IMR-90 (cell line): ENCODE data around the gene DCAF15. TPM values are rescaled to one million over a fixed set of nuclear protein-coding genes. Genes with fewer than 3 reads are reported as not detected.

Source experiments
- ATAC-seq: fragments of 200-7000 bp; cut with Tn5 transposase; 2 replicates; pipeline ENCODE4 v1.9.1; 2020; ENCODE audit warnings: low read depth, mild to moderate bottlenecking, moderate library complexity
- BruUV-seq: library from RNA; stranded (reverse); fragments of 400-500 nt; replicated peaks from 2 replicates; lab custom pipeline; 2021; lab: Mats Ljungman, UMichigan
- CTCF ChIA-PET: fragments of 300-600 bp; formaldehyde crosslinking; extraction: SDS; loops from one replicate; lab custom pipeline; 2021; ENCODE audit warnings: antibody characterized with exemption; lab: Yijun Ruan, JAX
- POLR2A ChIA-PET: fragments of 300-600 bp; sonication (Branson Sonifier 250); formaldehyde crosslinking; loops from one replicate; lab custom pipeline; 2022; ENCODE audit warnings: antibody characterized with exemption; ENCODE audit not compliant: unreplicated experiment; lab: Charles Lee
- DNase-seq: peaks from one replicate; pipeline ENCODE4 v3.0.0; 2013
- H2AFZ ChIP-seq: replicated peaks from 2 replicates; pipeline ENCODE3; 2013; ENCODE audit warnings: low read length, mild to moderate bottlenecking; ENCODE audit not compliant: poor library complexity
- H2AK5ac ChIP-seq: 2 replicates; pipeline ENCODE4 v1.6.1; 2013; ENCODE audit warnings: low read depth, low read length, inconsistent platforms
- H2AK9ac ChIP-seq: replicated peaks from 2 replicates; pipeline ENCODE3; 2013; ENCODE audit warnings: mild to moderate bottlenecking, low read depth, low read length, moderate library complexity; ENCODE audit not compliant: poor library complexity
- H2BK120ac ChIP-seq: 2 replicates; pipeline ENCODE4 v1.6.1; 2013; ENCODE audit warnings: low read depth, low read length, inconsistent platforms
- H2BK15ac ChIP-seq: 3 replicates; pipeline ENCODE4 v1.6.1; 2013; ENCODE audit warnings: low read depth, low read length, inconsistent platforms
- H2BK20ac ChIP-seq: 2 replicates; pipeline ENCODE4 v1.6.1; 2013; ENCODE audit warnings: low read depth, mild to moderate bottlenecking, inconsistent platforms, low read length, moderate library complexity
- H2BK5ac ChIP-seq: 2 replicates; pipeline ENCODE4 v1.6.1; 2013; ENCODE audit warnings: mild to moderate bottlenecking, low read depth, low read length, inconsistent platforms; ENCODE audit not compliant: poor library complexity, severe bottlenecking
- H3K14ac ChIP-seq: replicated peaks from 2 replicates; pipeline ENCODE4 v1.6.1; 2013; ENCODE audit warnings: low read depth, low read length, inconsistent platforms
- H3K18ac ChIP-seq: 2 replicates; pipeline ENCODE4 v1.6.1; 2013; ENCODE audit warnings: low read depth, low read length, control low read depth
- H3K23ac ChIP-seq: 2 replicates; pipeline ENCODE4 v1.6.1; 2013; ENCODE audit warnings: low read depth, low read length, inconsistent platforms
- H3K27ac ChIP-seq: 2 replicates; pipeline ENCODE4 v1.5.1; 2013; ENCODE audit warnings: mild to moderate bottlenecking, control low read depth, low read length; ENCODE audit not compliant: insufficient read depth
- H3K27me3 ChIP-seq: 2 replicates; pipeline ENCODE4 v1.6.1; 2013; ENCODE audit warnings: low read length; ENCODE audit not compliant: control insufficient read depth, insufficient read depth
- H3K36me3 ChIP-seq: 2 replicates; pipeline ENCODE4 v1.6.1; 2013; ENCODE audit warnings: low read length, mixed read lengths; ENCODE audit not compliant: control insufficient read depth, insufficient read depth
- H3K4ac ChIP-seq: 2 replicates; pipeline ENCODE4 v1.6.1; 2013; ENCODE audit warnings: low read depth, low read length, inconsistent platforms
- H3K4me1 ChIP-seq: 2 replicates; pipeline ENCODE4 v1.6.1; 2013; ENCODE audit warnings: low read length, mixed read lengths; ENCODE audit not compliant: control insufficient read depth, insufficient read depth
- H3K4me2 ChIP-seq: 2 replicates; pipeline ENCODE4 v1.6.1; 2013; ENCODE audit warnings: low read depth, mild to moderate bottlenecking, control low read depth, low read length, moderate library complexity
- H3K4me3 ChIP-seq: 2 replicates; pipeline ENCODE4 v1.5.1; 2013; ENCODE audit warnings: low read depth, mild to moderate bottlenecking, control low read depth, low read length, moderate library complexity; ENCODE audit not compliant: insufficient read depth
- H3K56ac ChIP-seq: 2 replicates; pipeline ENCODE4 v1.6.1; 2013; ENCODE audit warnings: low read length, inconsistent platforms; ENCODE audit not compliant: insufficient read depth; ENCODE audit errors: extremely low read depth
- H3K79me1 ChIP-seq, 2 experiments: 2 replicates each; pipeline ENCODE4 v1.6.1; 2013; ENCODE audit warnings: low read length in 2 of 2, inconsistent platforms in 1 of 2, low read depth in 1 of 2
- H3K9ac ChIP-seq: 2 replicates; pipeline ENCODE4 v1.6.1; 2013; ENCODE audit warnings: low read depth, low read length, control low read depth
- H3K9me1 ChIP-seq: 2 replicates; pipeline ENCODE4 v1.6.1; 2013; ENCODE audit warnings: low read length, inconsistent platforms; ENCODE audit not compliant: insufficient read depth
- H3K9me3 ChIP-seq: 2 replicates; pipeline ENCODE4 v1.6.1; 2013; ENCODE audit warnings: low read length; ENCODE audit not compliant: control insufficient read depth, insufficient read depth
- H4K20me1 ChIP-seq: 2 replicates; pipeline ENCODE4 v1.6.1; 2013; ENCODE audit warnings: low read length, inconsistent platforms; ENCODE audit not compliant: insufficient read depth
- H4K5ac ChIP-seq: 2 replicates; pipeline ENCODE4 v1.6.1; 2013; ENCODE audit warnings: mild to moderate bottlenecking, low read depth, low read length, control low read depth
- H4K8ac ChIP-seq, 2 experiments: 2 replicates each; pipeline ENCODE4 v1.6.1; 2013; ENCODE audit warnings: low read depth in 2 of 2, low read length in 2 of 2, control low read depth in 1 of 2, inconsistent platforms in 1 of 2
- H4K91ac ChIP-seq: 2 replicates; pipeline ENCODE4 v1.6.1; 2013; ENCODE audit warnings: low read depth, low read length, inconsistent platforms; ENCODE audit not compliant: insufficient read depth
- CEBPB ChIP-seq: IDR thresholded peaks from 2 replicates; pipeline ENCODE4 v1.6.1; 2012; ENCODE audit warnings: low read depth, low read length, improper control_type of control experiment
- CHD1 ChIP-seq: IDR thresholded peaks from 2 replicates; pipeline ENCODE4 v1.6.1; 2012; ENCODE audit warnings: low read depth, low read length, improper control_type of control experiment
- MAFK ChIP-seq: IDR thresholded peaks from 2 replicates; pipeline ENCODE4 v1.6.1; 2012; ENCODE audit warnings: low read depth, low read length, improper control_type of control experiment
- MXI1 ChIP-seq: IDR thresholded peaks from 2 replicates; pipeline ENCODE4 v1.6.1; 2012; ENCODE audit warnings: low read depth, mild to moderate bottlenecking, low read length, moderate library complexity, borderline replicate concordance
- POLR2A ChIP-seq: IDR thresholded peaks from 2 replicates; pipeline ENCODE4 v1.6.1; 2012; ENCODE audit warnings: mild to moderate bottlenecking, low read depth, low read length
- RAD21 ChIP-seq: IDR thresholded peaks from 2 replicates; pipeline ENCODE4 v1.6.1; 2012; ENCODE audit warnings: low read length, improper control_type of control experiment
- RCOR1 ChIP-seq: IDR thresholded peaks from 2 replicates; pipeline ENCODE4 v1.6.1; 2012; ENCODE audit warnings: mild to moderate bottlenecking, low read length, improper control_type of control experiment; ENCODE audit not compliant: insufficient replicate concordance
- RFX5 ChIP-seq: IDR thresholded peaks from 2 replicates; pipeline ENCODE4 v1.8.0; 2012; ENCODE audit warnings: low read depth, mild to moderate bottlenecking, low read length, moderate library complexity
- WGBS, 2 experiments: methylation state at CpG; one replicate each; pipeline versions ENCODE4 v1.1.5 to v1.1.7; 2013; ENCODE audit warnings: missing lambda C conversion rate in 2 of 2; ENCODE audit not compliant: insufficient read length in 1 of 2; ENCODE audit errors: extremely low coverage in 2 of 2; 5-methylcytosine and 5-hydroxymethylcytosine counted together
- dilution Hi-C: fragments of 300-500 bp; cut with HindIII; formaldehyde crosslinking; loops from one replicate; pipeline ENCODE4 v1.14.3; 2018; ENCODE audit warnings: low sequenced_read_pairs; ENCODE audit not compliant: unreplicated experiment
- in situ Hi-C: fragments of 300-500 bp; cut with MboI; formaldehyde crosslinking; loops from 3 replicates; pipeline ENCODE4 v1.14.3; 2019; ENCODE audit warnings: low sequenced_read_pairs, inconsistent platforms, mixed read lengths
- intact Hi-C: fragments of 100-400 bp; cut with micrococcal nuclease; formaldehyde crosslinking; loops from 2 replicates; pipeline ENCODE4 v1.10.0; 2022
- polyA plus RNA-seq, 3 experiments: library from polyadenylated mRNA; depleted of rRNA; stranded (reverse); fragments of >200 nt; gene quantifications; 2 replicates each; pipeline ENCODE4 v1.2.3, GENCODE V29; 2012; ENCODE audit warnings: low replicate concordance in 1 of 3
- total RNA-seq: library from RNA; depleted of rRNA; stranded (reverse); fragments of >200 nt; gene quantifications from 2 replicates; pipeline ENCODE4 v1.2.3, GENCODE V29; 2012
- TF ChIP-seq, protein P1 (sequence below): fragments of 150-350 bp; IDR thresholded peaks from 2 replicates; pipeline ENCODE4 v1.6.1; 2017; ENCODE audit warnings: mild to moderate bottlenecking, antibody characterized with exemption, low read length, low read depth
- TF ChIP-seq, protein P2 (sequence below): fragments of 150-350 bp; IDR thresholded peaks from 2 replicates; pipeline ENCODE4 v1.6.1; 2016; ENCODE audit warnings: low read depth, mild to moderate bottlenecking, low read length, moderate library complexity, borderline replicate concordance

Gene DCAF15
- total and polyA plus RNA-seq, 2 of the 4 experiments (the other 2 are of a cell fraction): 6.8 to 31.0 TPM

DNA sequence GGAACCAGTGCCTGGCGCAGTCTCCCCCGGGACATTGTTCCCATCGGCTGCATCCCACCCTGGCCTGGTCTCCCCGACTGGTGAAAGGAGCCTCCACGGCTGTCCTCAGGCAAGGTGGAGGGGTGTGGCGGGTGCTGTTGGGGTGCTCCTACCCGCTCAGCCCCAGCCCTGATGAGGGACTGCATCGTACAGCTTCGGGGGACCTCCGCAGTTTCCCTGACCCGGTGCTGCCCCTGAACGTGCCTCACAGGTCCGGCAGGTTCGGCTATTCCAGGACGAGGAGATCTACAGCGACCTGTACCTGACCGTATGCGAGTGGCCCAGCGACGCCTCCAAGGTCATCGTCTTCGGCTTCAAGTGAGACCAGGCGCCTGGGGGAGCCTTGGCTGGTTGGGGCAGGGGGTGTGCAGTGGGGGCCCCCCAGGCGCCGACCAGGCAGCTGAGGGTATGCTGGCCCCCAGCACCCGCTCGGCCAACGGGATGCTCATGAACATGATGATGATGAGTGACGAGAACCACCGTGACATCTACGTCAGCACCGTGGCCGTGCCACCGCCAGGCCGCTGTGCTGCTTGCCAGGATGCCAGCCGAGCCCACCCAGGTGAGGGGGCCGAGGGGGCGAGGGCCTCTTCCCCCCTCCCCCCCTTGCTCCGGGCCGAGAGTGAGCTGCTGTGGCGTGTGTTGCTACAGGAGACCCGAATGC is 3.5 kb downstream of the DCAF15 start:
- Histone ChIP-seq H3K56ac (no peak overlapping the region), H3K18ac (no peak overlapping the region), H3K4me3 (no peak overlapping the region), H2AK5ac (no peak overlapping the region), H3K4me2 (no peak overlapping the region), H2BK120ac (no peak overlapping the region), H2AK9ac (no peak overlapping the region), H3K9me3 (no peaks in the 10 kb centered on the region), H4K8ac (no peak overlapping the region), H3K27me3 (no peaks in the 10 kb centered on the region), H3K9ac (no peak overlapping the region), H3K4ac (no peak overlapping the region), H3K27ac (no peak overlapping the region), H2BK5ac (no peak overlapping the region), H4K20me1 (peaks cover 12% of the 10 kb centered on the region), H3K9me1 (0 out of 2 replicates have a peak, but pooled peaks cover 4% of the 10 kb centered on the region), H3K36me3 (peaks cover 49% of the 10 kb centered on the region), H4K5ac (no peak overlapping the region), H4K91ac (no peak overlapping the region), H3K79me1 (peaks cover 13 to 39% of the 10 kb centered on the region in 2 experiments), H2BK15ac (no peak overlapping the region), H3K4me1 (peaks cover 3% of the 10 kb centered on the region; the same call in 1 of the 2 replicates), H2AFZ (no peak overlapping the region), H3K23ac (no peak overlapping the region), H2BK20ac (no peak overlapping the region), H3K14ac (no peak overlapping the region)
- no TSS peak for BruUV-seq
- CTCF ChIA-PET: no interaction called here
- WGBS, 2 experiments: 97% methylated on average over 22 of the region's 42 CpGs; no CpG with 5 or more reads in 1 of the 2 experiments
- intact Hi-C loops (no loop called here), in situ Hi-C loops (no loop called here), dilution Hi-C loops (no loop called here)
- POLR2A ChIA-PET: no interaction called here
- TF ChIP-seq RCOR1 (no peak), RFX5 (no peak), CEBPB (no peak), MXI1 (no peak), RAD21 (no peak), POLR2A (no peak), CHD1 (no peak), MAFK (no peak)
- TF ChIP-seq, protein P1, sequence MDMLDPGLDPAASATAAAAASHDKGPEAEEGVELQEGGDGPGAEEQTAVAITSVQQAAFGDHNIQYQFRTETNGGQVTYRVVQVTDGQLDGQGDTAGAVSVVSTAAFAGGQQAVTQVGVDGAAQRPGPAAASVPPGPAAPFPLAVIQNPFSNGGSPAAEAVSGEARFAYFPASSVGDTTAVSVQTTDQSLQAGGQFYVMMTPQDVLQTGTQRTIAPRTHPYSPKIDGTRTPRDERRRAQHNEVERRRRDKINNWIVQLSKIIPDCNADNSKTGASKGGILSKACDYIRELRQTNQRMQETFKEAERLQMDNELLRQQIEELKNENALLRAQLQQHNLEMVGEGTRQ: no peak
- TF ChIP-seq, protein P2, sequence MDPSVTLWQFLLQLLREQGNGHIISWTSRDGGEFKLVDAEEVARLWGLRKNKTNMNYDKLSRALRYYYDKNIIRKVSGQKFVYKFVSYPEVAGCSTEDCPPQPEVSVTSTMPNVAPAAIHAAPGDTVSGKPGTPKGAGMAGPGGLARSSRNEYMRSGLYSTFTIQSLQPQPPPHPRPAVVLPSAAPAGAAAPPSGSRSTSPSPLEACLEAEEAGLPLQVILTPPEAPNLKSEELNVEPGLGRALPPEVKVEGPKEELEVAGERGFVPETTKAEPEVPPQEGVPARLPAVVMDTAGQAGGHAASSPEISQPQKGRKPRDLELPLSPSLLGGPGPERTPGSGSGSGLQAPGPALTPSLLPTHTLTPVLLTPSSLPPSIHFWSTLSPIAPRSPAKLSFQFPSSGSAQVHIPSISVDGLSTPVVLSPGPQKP: no peak
- ATAC-seq (no peak), DNase-seq (no peak)
